Measurements from ENCODE around the gene KCNC1.

Gene KCNC1

DNA sequence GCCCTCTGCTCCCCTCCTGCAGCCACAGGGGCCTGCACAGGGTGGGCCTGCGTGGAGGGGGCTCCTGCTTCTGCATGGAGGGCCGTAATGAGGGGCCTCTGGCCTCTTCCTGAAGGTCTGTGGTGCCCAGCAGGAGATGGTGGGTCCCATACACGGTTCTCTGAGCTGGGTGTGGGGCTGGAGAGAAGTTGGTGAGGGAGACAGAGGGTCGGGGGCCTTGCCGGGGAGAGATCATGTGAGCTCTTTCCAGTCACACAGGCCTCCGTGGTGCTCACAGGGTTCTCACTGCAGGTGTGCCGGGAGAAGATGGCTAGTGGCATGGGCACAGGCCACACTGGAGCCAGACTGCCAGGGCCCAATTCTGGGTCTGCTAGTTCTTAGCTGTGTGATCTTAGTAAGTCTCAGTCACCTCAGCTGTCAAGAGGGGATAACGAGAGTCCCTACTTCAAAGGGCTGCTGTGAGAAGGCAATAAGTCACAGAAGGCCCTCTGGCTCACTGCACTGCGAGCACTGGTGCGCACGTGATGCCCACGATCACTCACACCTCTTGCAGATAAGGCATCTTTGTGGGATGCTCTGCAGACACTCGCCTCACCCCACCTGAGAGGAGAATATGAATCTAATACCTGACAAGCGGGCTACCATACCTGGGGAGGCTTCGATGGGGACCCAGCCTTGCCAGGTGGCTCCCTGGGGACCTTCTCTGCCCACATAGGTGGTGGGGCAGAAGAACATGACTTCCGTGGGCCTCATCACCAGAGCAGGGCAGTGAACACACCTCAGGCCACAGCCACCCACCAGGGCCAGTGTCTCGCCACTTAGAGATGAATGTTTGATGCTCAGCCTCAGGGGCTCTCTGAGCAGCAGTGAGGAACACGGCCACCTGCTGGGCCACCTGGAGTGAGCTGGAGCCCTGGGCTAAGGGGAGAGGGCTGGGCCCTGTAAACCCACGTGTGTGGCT, 14.5 kb downstream of the KCNC1 start:
- TF ChIP-seq, protein P1, sequence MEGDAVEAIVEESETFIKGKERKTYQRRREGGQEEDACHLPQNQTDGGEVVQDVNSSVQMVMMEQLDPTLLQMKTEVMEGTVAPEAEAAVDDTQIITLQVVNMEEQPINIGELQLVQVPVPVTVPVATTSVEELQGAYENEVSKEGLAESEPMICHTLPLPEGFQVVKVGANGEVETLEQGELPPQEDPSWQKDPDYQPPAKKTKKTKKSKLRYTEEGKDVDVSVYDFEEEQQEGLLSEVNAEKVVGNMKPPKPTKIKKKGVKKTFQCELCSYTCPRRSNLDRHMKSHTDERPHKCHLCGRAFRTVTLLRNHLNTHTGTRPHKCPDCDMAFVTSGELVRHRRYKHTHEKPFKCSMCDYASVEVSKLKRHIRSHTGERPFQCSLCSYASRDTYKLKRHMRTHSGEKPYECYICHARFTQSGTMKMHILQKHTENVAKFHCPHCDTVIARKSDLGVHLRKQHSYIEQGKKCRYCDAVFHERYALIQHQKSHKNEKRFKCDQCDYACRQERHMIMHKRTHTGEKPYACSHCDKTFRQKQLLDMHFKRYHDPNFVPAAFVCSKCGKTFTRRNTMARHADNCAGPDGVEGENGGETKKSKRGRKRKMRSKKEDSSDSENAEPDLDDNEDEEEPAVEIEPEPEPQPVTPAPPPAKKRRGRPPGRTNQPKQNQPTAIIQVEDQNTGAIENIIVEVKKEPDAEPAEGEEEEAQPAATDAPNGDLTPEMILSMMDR (IDR thresholded peaks at IDR 0.05; ENCODE audit: insufficient read depth, low read length, missing control alignments), result no peak
- DNase-seq (ENCODE audit: low read depth, low spot score), result no peak
- POLR2A ChIA-PET, result no interaction called here
- H3K4me3 ChIP-seq (ENCODE audit: low read depth, low read length), result no peak overlapping the region
- CTCF ChIA-PET, result interaction anchor here (0.8 to 2.2 kb wide), 4 partner anchors 17 to 231 kb away, joined by 3 to 7 read pairs (median 3); no protein-coding TSS in a partner anchor

DNA sequence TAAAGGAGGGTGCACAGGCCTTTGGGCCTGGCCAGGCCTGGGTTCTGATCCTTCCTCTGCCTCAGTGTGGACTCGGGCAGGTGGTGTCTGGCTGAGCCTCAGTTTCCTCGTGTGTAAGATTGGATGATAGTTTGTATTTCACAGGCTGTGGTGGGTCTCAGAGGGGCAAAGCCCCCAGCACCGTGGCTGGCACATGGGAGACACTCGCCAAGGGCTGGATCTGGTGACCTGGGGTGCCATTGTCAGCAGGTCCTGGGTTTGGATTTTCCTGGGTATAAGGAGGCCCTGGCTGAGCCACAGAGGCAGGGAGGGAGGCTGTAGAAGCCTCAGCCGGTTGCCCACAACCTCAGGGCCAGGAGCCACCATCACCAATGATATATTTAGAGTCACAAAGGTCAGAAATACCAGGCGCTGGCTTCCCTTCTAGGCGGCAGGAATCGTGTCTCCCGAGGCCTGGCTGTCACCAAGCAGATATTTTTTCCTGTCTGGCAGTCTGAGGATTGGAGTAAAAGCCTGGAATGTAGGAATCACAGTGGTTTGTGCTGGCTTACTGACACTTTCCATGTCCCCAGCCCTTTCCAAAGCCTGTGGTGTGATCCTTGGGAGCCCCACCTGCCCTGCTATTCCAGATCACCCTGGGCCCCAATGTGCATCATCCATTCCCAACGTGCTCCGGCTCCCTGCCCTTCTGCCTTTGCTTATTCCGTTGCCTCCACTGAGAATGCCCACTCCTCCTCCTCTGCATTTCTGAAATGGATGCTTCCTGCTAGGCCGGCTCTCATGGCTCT, 15.6 kb downstream of the KCNC1 start:
- TF ChIP-seq, protein P1 (IDR thresholded peaks at IDR 0.05; ENCODE audit: insufficient read depth, low read length, missing control alignments), result no peak
- CTCF ChIA-PET, result interaction anchor here (0.8 to 1.6 kb wide), 2 partner anchors 228 to 230 kb away, joined by 3 read pairs; no protein-coding TSS in a partner anchor
- no peak overlapping the region for H3K4me3 ChIP-seq (ENCODE audit: low read depth, low read length)
- POLR2A ChIA-PET, result no interaction called here
- no peak for DNase-seq (ENCODE audit: low read depth, low spot score)

DNA sequence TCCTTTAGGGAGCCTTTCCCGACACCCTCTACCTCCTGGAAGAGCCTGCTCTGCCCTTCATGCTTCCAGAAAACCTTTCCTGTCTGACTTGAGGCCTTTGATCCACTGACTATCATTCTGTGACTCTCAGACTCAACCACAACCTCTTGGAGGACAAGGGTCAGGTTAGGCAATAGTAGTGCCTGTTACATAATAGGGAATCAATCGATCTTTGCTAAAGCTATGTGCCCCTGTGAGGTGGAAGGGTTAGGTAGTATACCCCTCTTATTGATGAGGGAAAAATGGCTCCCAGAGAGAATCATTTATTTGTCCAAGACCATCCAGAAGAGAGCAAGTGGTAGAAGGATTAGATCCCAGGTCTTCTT, 16.2 kb downstream of the KCNC1 start:
- DNase-seq (ENCODE audit: low read depth, low spot score), result no peak
- POLR2A ChIA-PET, result no interaction called here
- CTCF ChIA-PET, result no interaction called here
- H3K4me3 ChIP-seq (ENCODE audit: low read depth, low read length), result no peak overlapping the region
- TF ChIP-seq, protein P1 (IDR thresholded peaks at IDR 0.05; ENCODE audit: insufficient read depth, low read length, missing control alignments), result no peak

DNA sequence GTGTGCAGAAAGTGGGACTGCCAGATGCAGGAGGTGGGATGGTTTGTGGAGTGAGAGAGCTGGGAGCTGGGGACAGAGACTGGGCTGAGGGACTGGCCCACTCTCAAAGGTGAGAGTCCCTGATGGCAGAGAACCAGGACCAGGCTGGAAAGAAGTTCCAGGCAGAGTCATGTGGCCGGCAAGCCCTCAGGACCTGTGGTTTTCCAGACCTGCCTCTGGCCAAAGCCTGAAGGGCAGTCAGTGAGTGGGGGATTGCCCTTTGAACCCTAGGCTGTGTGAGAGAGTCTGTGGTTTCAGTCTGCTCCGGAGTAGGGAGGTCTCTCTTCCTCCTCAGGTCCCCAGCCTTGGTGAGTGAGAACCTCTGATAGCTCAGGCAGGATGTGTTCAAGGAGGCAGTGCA, 17.0 kb downstream of the KCNC1 start:
- no peak for DNase-seq (ENCODE audit: low read depth, low spot score)
- ChIA-PET POLR2A (no interaction called here), CTCF (interaction anchor here (0.8 to 1.4 kb wide), 2 partner anchors 9 to 228 kb away, joined by 3 to 4 read pairs; no protein-coding TSS in a partner anchor)

DNA sequence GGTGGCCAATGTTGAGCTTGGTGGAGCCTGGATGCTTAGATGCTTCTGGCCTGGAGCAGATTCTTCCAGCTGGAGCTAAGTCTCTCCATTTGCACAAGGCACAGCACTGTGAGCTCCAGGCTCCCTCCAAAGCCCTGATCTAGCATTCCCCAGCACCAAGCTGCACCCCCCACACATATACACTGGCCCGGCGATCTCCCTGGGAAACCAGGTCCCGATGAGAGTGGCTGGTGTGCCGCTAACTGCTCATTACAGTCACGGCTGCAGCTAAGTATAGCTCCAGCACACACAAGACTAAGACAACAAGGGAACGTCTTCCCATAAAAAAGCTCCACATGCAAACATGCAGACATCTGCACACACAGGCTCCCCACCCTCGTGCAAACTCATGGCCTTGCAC, 17.6 kb downstream of the KCNC1 start:
- ChIA-PET CTCF (interaction anchor here (0.8 to 1.4 kb wide), 3 partner anchors 9 to 227 kb away, joined by 3 to 5 read pairs (median 4); no protein-coding TSS in a partner anchor), POLR2A (no interaction called here)
- no peak overlapping the region for H3K4me3 ChIP-seq (ENCODE audit: low read depth, low read length)
- TF ChIP-seq, protein P1 (IDR thresholded peaks at IDR 0.05; ENCODE audit: insufficient read depth, low read length, missing control alignments), result no peak
- no peak for DNase-seq (ENCODE audit: low read depth, low spot score)

More for the DNA sequence above, 17.0 kb downstream of the KCNC1 start:
- TF ChIP-seq, protein P1 (IDR thresholded peaks at IDR 0.05; ENCODE audit: insufficient read depth, low read length, missing control alignments), result no peak
- H3K4me3 ChIP-seq (ENCODE audit: low read depth, low read length), result no peak overlapping the region

DNA sequence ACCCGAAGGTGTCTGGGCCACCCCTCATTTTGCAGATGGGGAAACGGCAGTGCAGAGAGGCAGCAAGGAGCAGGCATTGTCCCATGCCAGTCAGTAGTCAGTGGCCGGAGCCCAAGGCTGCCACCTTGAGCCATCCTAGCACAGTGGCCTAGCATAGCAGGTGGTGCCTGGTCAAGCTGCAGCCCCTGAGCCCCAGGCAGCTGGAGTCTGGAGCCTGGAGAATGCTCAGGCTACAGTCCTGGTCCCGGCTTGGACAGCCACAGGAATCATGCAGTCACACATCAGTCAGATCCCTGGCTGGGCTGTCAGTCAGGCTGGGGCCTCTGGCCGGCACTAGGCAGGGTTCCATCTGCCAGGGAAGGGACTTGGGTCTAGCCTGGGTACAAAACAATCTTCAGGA, 18.6 kb downstream of the KCNC1 start:
- TF ChIP-seq, protein P1 (IDR thresholded peaks at IDR 0.05; ENCODE audit: insufficient read depth, low read length, missing control alignments), result no peak
- H3K4me3 ChIP-seq (ENCODE audit: low read depth, low read length), result no peak overlapping the region
- DNase-seq (ENCODE audit: low read depth, low spot score), result no peak
- POLR2A ChIA-PET, result no interaction called here
- CTCF ChIA-PET, result interaction anchor here (1.4 kb wide), 1 partner anchor 8 kb away, joined by 4 read pairs; no protein-coding TSS in a partner anchor
